IPS-NIHi11 (cell line): ENCODE data around the gene WFDC1.

Experiments
- DNase-seq: peaks from one replicate; pipeline ENCODE4 v3.0.0; 2012; ENCODE audit warnings: mixed read lengths, low spot score

Gene WFDC1

GRCh38 chr16:84272740-84273320 is 21.8 kb upstream of the WFDC1 start:
- DNase-seq, result no peak

- DNase-seq, result no peak
Observed at GRCh38 chr16:84274515-84274914, 20.2 kb upstream of the WFDC1 start.

GRCh38 chr16:84275585-84276151 is 19.0 kb upstream of the WFDC1 start:
- no peak for DNase-seq

GRCh38 chr16:84277244-84277823 is 17.3 kb upstream of the WFDC1 start:
- DNase-seq, result peak; percentile 70

GRCh38 chr16:84278333-84278732 is 16.3 kb upstream of the WFDC1 start:
- DNase-seq, result no peak

GRCh38 chr16:84278968-84279367 is 15.7 kb upstream of the WFDC1 start:
- DNase-seq, result peak; percentile 29

- DNase-seq, result no peak
Observed at GRCh38 chr16:84279881-84280280, 14.8 kb upstream of the WFDC1 start.

- peak; percentile 75 for DNase-seq
Observed at GRCh38 chr16:84281074-84281473, 13.6 kb upstream of the WFDC1 start.

GRCh38 chr16:84282533-84282932 is 12.1 kb upstream of the WFDC1 start:
- DNase-seq, result no peak

- peak; percentile 20 for DNase-seq
Observed at GRCh38 chr16:84283314-84284153, 11.1 kb upstream of the WFDC1 start.

- DNase-seq, result peak; percentile 66
Observed at GRCh38 chr16:84284154-84284722, 10.4 kb upstream of the WFDC1 start.

GRCh38 chr16:84286578-84287240 is 8.0 kb upstream of the WFDC1 start:
- DNase-seq, result no peak

- no peak for DNase-seq
Observed at GRCh38 chr16:84288902-84289301, 5.8 kb upstream of the WFDC1 start.

GRCh38 chr16:84291226-84291625 is 3.5 kb upstream of the WFDC1 start:
- DNase-seq, result no peak

GRCh38 chr16:84292011-84292410 is 2.7 kb upstream of the WFDC1 start:
- DNase-seq, result no peak

GRCh38 chr16:84293406-84293805 is 1.3 kb upstream of the WFDC1 start:
- DNase-seq, result no peak

- DNase-seq, result no peak
Observed at GRCh38 chr16:84294117-84294516, 561 bp upstream of the WFDC1 start.

GRCh38 chr16:84295203-84295860 is 654 bp downstream of the WFDC1 start:
- DNase-seq, result no peak

- no peak for DNase-seq
Observed at GRCh38 chr16:84298376-84298899, 3.8 kb downstream of the WFDC1 start.

- DNase-seq, result peak; percentile 58
Observed at GRCh38 chr16:84299734-84300440, 5.2 kb downstream of the WFDC1 start.
